NCI-H2171 (cell line): Measurements from ENCODE around the gene MCUB.

Experiments used
- DNase-seq: peaks from one replicate; lab custom pipeline; 2025; lab: John Stamatoyannopoulos, UW

MCUB gene

DNA sequence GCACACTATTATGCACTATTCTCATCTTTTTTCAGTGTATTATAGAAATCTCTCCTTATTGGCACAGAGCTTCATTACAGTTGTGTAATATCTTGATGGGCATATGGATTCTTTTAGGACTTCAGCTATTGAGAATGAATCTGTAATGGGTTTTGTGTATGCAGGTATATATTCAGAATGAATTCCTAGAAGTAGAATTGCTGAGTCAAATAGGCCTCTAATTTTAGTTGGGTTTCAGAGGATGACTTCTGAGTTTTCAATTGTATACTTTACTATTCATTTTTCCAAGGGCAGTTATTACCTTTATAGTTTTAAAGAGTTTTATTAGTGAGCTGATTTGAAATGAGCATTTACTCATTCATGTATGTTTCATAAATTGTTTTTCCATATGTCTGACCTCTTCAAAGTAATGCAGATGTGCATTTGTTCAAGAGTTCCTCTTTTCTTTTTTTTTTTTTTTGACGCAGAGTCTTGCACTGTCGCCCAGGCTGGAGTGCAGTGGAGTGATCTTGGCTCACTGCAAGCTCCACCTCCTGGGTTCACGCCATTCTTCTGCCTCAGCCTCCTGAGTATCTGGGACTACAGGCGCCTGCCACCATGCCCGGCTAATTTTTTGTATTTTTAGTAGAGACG lies 123.7 kb downstream of the MCUB start:
- no peak for DNase-seq

DNA sequence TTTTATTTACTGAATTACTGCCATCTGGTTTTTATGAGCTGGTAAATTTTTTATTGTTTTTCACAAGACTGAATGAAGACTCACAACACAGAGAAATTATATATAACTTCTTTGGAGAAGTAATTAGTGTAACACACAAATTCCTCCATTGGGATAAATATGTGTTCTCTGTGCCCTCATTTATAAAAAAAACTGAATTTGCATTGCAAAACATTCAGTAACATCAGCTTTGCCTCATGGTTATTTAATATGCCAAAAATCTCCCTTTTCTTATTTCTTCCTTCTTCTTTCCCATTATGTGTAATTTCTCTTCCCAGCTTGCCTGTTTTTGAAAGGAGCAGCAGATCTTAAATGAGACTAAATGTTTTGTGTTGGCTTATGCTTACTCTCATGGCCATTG lies 124.7 kb downstream of the MCUB start:
- no peak for DNase-seq

DNA sequence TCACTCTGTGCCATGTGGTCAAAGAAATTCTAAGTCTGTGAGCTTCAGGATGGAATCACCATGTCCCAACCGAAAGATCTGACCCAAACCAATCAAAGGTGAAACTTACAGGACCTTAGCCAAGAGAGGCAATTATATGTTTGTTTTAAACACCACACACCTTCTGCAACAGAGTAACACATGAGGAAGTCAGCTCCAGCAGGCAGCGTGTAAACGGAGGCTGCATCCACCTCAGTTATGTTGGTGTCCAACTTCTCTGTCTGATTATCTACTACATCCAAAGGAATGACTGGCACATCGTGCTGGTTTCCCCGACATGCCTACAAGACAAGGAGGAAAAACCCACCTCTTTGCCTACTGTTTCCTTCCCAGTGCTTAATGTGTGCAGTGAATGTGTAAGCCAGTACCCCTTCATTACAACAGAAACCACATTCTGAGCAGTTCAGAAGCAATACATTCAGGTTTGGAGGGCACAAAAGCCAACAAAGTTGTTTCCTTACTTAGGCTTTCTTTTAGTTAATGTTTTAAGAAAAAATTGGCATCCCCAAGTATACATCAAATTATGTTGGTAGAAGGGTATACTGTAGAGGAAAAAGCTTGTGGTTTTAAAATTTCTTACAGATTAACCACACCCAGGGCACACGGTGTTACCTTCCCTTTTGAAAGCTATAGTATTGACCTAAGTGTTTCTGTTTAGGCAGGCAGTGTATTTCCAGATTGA lies 130.8 kb downstream of the MCUB start:
- DNase-seq = no peak

DNA sequence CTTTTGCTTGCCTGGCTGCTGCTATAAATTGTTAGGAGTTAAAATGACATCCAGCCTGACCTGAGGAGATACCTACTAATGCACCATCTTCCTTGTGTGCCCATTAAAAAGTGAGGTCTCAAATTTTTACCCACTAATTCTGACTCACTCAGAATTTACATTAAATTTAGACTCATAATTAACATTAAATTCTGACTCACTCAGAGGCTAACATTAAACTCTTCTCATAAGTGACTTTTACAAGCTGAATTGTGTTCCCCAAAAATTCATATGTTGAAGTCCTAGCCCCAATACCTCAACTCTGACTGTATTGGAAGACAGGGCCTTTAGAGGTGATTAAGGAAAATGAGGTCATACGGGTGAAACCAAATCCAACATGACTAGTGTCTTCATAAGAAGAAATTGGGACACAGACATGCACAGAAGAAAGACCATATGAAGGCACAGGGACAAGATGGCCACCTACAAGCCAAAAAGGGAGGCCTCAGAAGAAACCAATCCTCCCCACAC lies 131.4 kb downstream of the MCUB start:
- no peak for DNase-seq

DNA sequence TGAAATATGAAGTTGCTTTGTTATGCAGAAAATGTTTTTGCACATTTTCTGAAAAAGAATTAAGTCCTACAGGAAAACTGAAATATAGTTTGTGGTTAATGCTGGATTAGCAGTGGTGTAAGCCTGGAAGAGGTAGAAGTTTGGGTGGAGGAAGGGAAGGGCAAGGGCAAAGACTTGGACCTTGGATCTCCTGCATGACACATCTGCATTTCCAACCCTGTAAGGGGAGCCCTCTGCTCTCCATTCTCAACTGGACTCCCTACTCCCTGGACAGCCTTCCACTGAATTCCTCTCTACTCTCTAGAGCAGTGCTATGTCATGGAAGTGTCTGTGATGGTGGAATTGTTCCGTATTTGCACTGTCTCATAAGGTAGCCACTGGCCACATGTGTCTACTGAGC lies 138.6 kb downstream of the MCUB start:
- no peak for DNase-seq

DNA sequence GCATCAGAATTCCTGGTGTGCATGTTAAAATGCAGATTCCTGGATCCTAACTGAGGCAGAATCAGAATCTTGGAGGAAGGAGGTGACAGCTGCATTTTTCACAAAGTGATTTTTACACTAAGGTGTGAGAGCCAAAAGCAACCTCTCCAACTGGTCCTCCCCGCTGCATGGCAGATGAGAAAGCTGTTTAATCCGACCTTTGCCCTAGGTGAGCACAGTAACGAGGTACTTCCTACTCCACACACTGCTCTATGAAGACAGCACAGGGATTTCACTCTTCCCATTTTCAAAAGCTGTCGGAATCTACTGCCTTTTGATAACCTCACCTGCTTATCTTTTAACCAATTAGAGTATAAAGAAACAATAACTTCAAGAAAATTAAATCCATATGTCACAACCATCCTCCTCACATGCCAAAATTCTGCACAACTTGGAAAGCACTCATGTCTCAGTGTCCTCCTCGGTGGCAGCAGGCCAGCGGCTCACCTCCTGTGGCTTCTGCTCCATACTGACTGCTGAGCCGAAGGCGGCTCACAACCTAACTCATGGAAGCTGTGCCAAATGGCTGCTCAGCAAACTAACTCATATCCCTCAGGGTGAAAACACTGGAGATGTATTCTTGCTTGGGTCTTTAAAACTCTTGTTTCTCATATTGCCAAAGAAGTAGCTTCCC lies 139.6 kb downstream of the MCUB start:
- DNase-seq = no peak

DNA sequence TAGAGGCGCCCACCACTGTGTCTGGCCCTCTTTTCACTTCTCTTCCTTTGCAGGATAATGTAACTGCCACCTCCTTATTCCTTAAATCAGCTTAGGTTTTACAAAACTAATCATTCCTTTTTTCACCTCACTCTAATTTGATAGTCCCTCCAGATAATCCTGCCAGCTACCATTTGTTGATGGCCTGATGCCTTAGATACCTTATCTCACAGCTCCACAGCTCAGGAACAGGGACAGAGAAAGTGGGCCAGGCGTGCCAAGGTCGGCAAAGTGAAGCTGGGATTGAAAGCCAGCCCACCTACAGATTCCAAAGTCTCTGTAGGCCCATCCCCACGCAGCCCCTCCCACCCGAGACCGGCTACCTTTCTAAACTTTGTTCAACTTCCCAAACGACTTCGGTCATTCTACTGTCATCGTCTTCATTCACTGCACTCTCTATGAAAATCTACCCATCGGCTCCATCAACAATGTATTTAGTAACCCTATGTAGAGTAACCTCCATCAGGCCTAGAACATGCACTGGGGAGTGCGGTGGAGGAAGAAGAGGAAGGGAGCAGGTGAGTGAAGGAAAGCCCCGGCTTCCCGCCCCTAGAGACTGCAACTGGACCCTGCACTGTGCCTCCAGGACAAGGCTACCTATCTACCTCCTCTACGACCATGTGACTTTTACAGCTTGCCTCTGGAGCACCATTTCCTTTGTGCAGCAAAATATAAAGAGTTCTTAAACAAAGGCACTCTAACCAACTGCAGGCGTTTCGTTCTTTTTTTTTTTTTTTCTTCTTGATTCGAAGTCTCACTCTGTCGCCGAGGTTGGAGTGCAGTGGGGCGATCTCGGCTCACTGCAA lies 141.7 kb downstream of the MCUB start:
- DNase-seq = no peak

DNA sequence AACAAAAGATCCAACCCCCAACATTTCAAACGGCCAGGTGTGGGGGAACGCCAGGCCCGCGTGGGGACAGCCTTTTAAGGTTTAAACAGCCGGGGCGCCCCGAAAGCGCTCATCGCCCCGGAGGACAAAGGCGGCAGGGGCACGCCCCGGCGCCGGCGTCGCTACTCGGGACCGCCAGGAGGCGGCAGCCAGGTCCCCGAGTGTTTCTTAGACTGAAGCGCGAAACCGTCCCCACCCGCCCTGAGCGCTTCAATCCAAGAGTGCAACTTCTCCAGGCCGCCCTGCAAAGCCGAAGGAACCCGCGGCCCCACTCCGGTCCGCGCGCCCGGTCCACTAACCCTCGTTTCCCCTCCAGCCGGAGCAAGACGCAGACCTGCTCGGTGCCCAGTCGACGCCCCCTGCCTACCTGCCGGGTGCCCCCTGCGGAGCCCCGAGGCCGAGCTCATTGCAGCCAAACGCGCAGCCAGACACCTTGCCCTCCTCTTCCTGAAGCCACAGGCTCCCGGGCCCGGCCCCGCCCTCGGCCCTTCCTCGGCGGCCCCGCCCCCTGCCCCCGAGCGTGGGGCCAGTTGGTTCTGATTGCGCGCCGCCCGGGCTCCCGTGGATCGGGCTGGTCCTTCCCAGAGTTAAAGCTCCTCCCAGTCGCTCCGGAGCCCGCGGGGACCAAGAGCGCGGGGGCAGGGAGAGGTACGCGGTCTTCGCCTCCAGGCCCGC lies 143.1 kb downstream of the MCUB start, which contains the start of gene CASP6:
Gene CASP6 (minus strand): TSS at position 496 of the 714 bp plus-strand sequence. CDS start 50 bp downstream, at position 446.
- peak; percentile 26 for DNase-seq

DNA sequence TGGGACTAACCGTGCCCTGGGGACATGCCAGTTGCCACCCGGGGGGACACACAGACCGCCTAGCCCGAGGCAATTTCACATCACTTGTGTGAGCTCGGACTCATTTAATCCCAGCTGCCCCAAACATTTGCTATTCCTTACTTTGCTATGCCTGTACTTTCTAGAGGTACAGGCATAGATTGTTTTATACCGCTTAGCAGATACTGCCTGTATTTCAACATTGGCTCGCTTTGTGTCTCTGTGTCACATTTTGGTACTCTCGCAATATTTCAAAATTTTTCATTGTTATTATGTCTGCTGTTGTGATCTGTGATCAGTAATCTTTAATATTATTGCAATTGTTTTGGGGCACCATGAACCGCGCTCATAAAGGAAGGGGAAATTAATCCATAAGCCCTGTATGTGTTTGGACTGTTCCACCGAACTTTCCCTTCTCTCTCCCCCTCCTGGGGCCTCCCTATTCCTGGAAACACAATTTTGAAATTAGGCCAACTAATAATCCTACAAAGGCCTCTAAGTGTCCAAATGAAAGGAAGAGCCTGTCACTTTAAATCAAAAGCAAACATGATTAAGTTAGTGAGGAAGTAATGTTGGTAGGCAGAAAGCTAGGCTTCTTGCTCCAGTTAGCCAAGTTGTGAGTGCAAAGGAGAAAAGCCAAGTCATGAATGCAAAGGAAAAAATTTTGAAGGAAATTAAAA lies 143.8 kb downstream of the MCUB start:
- no peak for DNase-seq

DNA sequence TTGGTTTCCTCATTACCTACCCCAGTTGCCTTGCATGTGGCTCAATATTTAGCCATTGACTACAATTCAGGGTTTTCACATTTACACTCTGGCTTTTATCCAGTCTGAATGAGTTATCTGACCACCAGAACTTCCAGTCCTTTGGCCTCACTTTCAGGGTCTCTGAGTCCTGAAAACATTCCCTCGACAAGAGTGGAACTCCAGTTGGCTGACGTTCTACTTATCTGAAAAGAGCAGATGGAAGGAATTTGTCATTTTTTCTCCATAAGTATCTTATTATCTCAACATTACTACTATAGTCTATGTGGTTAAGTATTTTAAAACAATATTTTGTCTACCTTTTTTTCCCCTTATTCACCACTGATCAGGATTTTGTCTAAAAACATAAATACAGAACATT lies 148.4 kb downstream of the MCUB start:
- no peak for DNase-seq

DNA sequence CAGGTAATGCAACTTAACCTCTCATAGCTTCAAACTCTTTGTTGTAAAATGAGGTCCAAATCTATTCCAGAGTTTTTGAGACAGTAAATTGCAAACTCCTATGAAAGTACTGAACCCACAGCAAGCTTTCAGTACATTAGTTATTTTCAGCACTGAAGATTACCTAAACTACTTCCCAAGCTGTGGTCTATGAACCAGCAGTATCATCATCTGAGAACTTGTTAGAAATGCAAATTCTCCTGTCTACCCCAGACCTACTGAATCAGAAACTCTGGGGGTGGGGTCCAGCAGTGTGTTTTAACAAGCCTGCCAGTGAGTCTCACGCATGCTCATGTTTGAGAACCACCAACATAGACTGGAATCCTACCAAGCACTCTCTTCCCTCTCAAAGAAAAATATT lies 148.9 kb downstream of the MCUB start:
- no peak for DNase-seq

DNA sequence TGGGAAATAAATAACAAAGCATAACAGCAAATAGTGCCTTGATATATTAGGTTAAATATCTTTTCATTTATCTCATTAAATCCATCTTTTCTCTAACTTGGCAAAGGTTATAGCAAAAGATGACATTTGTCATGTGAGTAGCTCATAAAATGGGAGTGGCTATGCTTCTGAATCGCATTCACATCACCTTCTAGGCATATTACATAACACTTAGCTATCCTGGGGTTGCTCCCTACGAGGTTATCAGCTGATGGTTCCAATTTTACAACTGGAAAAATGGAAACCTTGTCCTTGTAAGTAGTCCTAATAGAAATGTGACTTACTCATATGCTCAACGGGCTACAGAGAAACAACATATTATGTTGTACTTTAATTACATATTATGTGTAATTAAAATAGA lies 153.5 kb downstream of the MCUB start:
- no peak for DNase-seq

DNA sequence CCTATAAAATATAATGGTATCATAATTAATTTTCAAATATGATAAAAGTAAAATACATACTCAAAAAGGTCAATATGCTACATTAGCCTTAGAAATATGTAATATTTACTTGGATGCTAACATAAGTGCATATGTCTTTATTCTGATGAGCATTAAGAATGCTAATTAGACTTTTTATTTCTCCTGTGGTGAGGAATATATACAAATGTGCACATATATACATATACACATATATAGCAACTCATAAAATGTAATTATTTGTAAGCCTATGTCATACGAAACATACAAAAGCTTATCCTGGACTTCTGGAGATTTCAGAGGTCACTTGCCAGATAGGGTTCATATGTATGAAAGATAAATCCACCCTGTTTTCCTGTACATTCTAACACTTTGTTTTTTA lies 158.7 kb downstream of the MCUB start:
- DNase-seq = no peak

DNA sequence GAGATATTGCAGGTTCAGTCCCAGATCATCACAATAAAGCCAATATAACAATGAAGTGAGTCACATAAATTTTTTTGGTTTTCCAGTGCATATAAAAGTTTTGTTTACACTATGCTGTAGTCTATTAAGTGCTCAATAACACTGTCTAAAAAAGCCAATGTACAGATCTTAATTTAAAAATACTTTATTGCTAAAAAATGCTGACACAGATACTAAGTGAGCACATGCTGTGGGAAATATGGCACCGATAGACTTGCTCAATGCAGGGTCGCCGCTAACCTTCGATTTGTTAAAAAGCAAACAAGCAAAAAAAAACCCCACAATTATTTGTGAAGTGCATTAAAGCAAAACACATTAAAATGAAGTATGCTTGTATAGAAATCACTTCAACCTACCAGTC lies 159.6 kb downstream of the MCUB start:
- no peak for DNase-seq

DNA sequence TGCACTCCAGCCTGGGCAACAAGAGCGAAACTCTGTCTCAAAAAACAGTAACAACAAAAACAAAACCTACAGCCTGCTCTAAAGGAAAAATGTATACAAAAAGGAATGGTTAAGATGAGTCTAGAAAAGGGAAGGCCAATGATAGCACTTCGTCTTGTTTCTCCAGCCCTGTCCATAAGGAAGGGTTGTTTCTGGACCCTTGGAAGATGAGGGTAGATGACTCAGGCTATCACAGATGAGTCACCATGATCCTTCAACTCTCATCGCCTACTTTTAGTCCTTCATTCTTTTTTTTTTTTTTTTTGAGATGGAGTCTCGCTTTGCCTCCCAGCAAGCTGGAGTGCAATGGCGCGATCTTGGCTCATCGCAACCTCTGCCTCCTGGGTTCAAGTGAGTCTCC lies 161.0 kb downstream of the MCUB start:
- no peak for DNase-seq

DNA sequence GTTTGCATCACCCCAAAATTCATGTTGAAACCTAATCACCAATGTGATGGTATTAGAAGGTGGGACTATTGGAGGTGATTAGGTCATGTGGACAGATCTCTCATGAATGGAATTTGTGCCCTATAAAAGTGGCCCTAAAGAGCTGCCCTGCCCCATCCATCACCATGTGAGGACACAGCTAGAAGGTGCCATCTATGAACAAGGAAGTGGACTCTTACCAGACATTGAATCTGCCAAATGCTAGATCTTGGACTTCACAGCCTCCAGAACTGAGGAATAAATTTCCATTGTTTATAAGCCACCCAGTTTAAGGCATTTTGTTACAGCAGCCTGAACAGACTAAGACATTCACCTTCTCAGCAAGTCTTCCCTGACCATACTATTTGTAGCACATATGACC lies 162.3 kb downstream of the MCUB start:
- DNase-seq = no peak

DNA sequence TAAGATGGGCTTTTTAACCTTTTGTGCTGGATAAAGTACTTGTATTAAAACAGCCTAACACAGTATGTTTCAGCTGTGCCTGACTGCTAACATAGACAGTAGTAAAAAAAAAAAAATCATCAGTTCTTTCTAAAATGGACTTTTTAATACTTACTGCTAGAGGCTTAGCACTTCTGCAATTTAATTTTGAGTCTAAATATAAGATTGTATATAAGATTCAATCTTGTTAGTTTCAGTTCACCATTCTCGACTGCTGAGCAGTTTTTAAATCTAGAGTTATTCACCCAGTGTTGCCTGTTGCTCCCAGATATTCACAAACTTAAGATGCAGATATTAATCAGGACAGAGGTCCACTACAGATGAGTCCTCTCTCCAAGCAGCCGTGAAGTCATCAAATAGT lies 163.1 kb downstream of the MCUB start:
- no peak for DNase-seq

DNA sequence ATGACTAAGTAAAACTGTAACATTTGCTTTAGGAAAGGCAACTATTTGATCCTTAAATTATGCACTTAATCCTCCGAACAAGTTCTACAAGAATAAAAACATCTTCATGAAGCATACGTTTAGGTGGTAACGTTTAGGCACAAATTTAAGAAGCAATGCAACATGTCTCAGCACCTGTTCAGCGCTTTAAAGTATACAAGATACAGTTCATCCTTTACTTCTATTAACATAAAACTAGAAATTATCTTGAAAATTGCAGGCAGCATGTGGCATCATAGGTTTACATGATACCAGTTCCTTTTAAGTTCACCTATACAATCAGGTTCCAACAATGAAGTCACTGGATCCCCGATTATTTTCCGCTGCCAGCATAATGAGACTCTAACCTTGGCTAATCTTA lies 168.3 kb downstream of the MCUB start:
- DNase-seq = no peak

DNA sequence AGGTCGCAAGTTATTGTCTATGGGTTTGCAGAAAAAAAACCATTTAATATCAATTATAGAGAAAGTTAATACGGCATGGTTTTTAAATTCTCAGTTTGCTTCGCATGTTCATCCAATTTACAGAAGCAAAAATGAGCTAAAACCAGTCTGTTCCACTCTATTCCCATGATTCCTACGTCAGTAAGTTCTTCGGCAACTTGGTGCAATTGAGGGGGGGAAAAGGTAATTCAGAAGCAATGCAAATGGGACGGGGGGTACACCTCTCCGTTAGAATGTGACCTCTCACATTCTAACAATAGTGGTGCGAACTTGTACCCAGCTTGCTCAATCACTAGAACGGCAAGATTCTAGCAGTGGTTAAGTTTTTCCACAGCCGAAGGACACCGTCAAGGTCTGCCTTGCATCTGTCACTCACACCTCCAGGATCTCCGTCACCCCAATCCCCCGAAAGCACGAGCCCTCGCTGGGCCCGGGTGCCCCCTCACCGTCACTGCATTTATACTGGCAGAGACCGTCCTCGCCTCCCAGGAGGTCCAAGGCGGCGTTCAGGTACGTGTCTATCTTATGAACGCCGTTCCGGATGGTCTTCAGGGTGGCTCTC lies 169.2 kb downstream of the MCUB start:
- no peak for DNase-seq
